IPS-NIHi11 (cell line): ENCODE results near the gene LRRTM3.

Experiments used
- DNase-seq: peaks from one replicate; pipeline ENCODE4 v3.0.0; 2012; ENCODE audit warnings: mixed read lengths, low spot score

Gene LRRTM3

DNA sequence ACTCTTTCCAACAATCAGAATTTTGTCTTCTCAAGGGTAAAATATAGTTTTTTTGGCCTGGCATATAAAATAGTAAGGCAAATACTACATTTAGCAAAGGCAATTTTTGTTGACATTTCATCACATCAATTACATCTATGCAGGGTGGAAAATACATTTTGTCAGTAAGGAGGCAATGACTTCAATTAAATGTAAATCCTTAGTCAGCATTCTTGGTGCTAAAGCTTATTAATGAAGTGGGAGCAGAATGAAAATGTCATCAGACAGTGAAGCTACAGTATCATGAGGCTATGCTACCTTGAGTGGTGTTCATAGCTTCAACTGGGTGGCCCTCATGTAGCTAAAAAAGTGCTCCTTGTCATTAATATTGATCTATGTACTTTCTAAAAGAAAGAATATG, 8.9 kb downstream of the LRRTM3 start:
- no peak for DNase-seq

DNA sequence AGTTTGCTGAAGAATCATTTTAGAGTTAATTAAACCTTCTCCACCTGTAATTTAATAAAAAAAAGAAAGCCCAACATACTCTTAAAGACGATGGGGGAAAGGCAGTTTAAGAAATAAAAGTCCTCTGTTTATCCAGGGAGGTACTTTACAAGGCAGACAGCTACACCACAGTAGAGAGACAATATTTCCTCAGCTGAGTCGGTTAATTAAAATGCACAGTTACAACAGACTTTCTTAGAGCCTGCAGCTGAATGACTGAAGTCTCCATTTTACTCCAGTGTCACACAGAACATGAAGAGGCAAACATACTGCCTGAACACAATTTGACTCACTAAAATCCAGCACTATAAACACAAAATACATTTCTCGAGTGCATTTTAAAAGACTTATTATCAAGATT, 15.1 kb downstream of the LRRTM3 start:
- no peak for DNase-seq

DNA sequence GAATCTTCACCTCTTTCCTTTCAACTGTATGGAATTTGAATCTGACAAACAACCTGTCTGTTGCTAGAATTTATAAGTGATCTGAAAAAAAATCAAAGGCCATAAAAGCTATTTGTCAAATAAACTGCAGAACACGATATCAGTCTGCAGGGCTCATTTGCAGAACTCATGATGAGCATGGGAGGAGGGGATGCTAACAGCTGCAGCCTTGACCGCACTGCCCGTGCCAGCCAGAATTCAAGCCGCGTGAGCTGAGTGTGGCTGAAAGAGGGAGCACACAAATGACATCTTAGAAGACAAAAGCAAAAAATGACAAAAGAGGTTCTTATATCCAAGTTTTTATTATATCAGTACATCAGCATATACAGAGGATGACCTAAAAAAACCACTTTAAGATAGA, 15.7 kb downstream of the LRRTM3 start:
- no peak for DNase-seq

DNA sequence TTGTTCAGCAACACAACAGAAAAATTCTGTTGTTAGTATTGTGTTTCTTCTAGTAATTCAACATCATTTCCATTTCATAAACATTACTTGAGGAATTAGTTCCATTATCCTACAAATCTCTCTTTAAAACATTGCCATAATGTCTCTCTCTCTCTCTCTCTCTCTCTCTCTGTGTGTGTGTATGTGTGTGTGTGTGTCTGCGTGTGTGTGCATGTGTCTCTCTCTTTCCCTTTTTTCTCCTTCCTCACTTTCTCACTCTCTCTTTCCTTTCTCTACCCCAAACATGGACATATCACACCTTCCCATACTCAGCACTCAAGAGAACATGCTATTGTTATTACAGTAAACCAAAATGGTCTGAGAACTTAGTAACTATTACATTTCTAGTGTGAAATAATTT, 16.6 kb downstream of the LRRTM3 start:
- no peak for DNase-seq

DNA sequence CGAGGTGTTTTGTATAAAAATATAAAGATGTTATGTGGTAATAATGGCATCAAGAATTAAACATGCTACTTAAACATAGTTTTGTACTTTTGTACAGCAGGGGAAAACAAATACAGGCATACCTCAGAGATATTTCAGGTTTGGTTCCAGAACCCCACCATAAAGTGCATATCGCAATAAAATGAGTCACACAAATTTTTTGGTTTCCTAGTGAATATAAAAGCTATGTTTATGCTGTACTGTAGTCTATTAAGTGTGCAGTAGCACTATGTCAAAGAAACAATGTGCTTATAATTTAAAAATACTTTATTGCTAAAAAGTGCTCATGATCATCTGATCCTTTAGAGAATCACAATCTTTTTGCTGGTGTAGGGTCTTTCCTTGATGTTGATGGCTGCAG, 17.8 kb downstream of the LRRTM3 start:
- no peak for DNase-seq

DNA sequence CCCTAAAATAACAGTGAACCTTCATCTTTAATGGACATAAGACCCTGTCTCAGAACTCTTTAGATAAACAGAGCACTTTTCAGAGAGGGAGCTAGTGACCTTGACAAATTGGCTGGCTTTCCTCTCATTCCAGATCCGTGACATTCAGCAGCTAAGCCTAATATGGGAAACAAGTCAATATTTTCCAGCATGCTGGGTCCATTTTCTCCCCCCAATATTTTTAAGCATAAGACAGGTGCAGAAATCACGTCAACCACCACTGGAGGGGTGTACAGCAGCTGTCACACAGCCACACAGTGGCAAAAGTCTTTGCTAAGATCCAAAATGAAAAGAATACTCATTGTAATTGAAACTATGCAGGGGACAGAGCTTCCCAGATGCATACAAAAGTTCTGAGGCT, 26.1 kb downstream of the LRRTM3 start:
- DNase-seq = no peak

DNA sequence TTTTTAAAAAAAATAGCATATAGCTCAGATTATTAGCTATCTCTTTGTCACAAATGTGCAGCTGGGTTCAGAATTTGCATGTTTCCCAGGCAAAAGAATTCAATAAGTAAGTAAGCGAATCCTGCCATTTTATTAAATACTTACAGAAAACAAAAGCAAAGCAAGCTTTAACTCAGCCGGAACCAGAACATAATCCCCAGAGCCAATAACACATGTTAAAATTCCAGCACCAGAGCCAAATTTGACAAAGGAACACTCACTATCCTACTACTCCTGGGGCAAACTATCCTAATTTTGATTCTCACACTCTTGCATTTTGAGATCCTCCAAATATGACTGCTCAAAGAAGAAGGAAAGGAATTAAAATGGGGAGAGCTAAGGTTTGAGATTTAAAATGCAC, 32.6 kb downstream of the LRRTM3 start:
- no peak for DNase-seq

DNA sequence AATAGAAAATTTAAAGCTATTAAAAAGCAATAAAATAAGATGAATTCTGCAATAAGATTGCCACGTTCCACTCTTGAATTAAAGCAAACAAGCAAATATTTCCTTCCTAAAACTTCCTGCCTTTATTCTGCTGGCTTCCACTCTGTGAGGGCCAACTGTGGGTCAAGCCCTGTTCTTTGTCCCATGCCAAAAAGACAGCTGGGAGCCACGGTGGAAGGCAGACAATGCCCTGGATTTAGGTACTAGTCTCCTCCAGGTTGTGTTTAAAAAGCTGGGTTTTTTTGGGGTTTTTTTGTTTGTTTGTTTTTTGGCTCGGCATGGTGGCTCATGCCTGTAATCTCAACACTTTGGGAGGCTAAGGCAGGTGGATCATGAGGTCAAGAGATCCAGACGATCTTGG, 39.1 kb downstream of the LRRTM3 start:
- DNase-seq = no peak

DNA sequence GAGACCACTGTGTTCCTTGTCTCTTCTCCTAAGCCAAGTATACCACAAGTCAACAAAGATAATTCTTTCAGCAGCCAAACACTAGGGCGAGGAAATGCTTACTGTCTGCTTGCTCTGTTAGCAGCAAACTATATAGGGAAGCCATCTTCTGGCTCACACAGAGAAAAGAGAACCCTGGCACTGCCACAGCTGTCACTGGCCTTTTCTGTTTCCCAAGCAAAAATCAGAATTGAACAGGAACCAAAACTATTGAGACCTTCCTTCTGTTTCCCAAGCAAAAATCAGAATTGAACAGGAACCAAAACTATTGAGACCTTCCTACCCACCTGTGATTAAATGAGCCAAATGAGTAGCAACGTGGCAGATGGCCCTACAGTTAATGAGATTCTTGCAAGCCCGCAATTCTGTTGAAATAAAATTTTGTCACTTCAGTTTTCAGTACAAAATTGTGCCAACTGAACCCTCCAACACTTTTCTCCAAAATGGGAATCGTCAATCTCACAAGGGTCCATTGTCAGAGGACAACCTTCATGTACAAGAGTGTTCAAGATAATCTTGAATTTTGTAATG, 54.5 kb downstream of the LRRTM3 start:
- no peak for DNase-seq

DNA sequence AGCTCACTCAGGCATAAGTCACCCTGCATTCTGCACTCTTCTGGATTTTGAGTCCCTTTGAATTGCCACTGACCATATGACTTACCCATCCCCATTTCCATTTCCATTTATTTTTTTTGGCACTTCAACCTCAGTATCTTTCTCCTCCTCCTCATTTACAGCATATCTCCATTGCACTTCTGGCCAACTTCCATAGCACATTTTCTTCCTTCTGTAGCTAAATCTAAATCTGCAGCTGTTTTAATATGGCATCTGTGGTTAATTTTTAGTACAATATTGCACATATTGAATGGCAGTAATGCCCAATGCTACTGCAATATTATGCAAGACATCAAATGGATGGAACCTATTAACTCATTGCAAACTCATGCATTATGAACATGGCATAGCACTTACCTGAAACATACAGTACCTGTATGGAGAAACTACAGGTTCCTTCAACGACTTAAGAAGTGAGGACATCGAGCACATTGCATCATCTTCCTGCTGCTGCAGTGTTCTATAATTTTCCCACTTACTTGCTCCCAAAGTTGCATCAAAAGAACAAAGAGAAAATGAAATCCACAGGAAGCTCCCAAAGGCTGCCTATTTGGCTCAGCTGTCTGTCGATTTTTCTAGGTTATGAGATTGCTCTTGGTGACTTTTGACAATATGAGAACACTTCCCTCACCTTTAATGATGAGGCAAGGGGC, 55.7 kb downstream of the LRRTM3 start:
- no peak for DNase-seq

DNA sequence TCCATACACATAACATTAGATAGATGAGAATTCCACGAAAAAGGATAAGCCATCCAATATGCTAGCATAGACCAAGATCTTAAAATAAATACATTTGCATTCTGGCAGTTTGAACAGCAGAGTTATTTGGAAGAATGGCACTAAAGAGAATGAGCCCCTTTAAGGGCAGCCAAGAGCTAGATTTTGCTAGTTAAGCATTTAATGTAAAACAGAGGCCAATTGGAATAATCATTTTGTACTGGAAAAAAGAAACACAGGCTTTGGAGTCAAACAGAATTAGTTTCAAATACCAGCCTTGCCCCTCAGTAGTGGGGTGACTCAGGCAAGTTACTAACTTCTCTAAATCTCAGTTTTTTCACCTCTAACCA, 56.2 kb downstream of the LRRTM3 start:
- DNase-seq = no peak

DNA sequence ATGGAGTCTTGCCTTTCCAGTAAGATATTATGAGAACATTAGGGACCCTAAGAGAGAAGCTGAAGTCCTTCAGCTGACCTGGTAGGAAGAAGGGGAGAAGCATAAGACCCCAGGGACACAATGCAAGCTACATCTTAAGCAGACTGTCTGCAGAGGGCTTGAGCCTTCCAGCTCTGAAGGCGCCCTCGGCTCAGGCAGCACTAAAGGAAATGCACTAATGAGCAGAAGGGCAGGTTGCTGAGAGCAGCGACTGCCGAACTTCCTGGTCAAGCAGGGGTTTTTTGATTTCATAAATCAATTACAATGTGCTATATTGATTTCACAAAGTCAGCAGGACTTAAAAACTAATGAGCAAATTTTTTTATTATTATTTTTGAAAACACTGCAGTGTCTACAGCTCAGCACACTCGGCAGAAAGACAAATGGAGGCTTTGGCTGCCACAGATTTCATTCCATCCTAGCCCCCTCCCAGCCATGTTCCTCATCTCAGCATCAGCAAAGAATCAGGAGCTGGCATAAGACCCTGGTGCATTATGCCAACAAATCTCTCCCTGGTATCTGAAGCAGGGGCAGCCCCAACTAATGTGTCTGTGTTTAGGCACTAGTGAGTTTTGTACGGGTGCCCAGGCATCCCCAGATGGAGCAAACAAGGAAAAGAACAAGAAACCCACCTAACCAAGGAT, 57.1 kb downstream of the LRRTM3 start:
- DNase-seq = peak; percentile 7

DNA sequence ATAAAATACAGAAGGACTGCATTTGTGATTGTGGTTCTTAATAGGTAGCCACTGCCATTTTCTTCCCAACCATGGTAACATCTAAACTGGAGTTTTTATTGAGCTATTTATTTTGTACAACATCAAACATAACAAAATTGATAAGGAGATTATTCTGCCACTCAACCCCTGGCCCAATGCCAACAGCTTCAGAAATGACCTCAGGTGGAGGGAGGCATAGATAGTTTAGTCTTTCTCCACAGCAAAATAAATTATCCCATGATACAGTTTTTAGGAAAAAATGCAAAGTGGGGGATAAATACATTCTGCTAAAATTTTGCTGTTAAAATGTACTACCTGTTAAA, 57.6 kb downstream of the LRRTM3 start:
- DNase-seq = no peak

DNA sequence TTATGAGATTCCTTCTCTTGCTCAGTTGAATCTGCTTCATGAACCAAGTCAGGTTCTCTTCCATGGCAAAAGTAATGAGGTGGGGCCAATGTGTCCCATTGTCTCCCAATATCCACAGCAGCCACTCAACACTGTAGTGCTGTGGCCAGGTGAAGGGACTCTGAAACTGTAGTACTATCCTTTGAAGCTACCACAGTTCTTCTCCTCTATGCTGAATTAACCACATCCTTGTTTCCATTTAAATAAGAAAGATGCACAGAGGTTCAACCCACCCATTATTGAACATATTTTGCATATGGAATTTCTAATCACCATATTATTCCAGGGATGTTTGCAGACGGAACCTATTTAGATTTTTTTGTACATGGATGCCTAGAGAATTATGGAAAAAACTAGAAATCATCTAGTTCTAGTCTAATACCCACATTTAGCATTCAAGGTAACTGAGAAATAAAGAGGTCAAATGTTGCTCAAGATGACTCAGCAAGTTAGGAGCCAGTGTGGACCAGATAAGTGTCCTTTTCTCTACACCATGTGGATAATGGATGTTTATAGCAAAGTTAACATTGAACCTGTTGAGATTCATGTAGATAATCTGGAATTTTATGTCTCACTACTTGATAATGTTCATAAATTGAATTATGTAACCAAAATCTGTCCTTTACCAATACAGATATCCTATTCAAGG, 64.5 kb downstream of the LRRTM3 start:
- DNase-seq = no peak

DNA sequence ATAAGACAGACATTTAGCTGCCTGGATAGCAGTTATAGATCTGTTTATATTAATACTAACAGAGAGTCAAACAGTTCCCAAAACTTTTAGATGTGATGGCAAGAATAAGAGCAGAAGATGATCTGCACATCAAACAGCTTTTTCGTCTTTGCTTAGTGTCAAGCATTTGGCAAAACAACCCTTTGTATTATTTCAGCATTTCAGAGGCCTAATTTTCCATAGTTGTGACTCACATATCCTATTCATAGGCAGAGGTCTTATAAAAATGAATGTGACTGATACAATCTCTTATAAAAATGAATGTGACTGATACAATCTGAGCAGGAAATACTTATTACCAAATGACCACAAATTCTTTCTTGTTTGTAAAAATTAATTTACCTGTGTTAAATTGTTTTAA, 71.2 kb downstream of the LRRTM3 start:
- DNase-seq = no peak

DNA sequence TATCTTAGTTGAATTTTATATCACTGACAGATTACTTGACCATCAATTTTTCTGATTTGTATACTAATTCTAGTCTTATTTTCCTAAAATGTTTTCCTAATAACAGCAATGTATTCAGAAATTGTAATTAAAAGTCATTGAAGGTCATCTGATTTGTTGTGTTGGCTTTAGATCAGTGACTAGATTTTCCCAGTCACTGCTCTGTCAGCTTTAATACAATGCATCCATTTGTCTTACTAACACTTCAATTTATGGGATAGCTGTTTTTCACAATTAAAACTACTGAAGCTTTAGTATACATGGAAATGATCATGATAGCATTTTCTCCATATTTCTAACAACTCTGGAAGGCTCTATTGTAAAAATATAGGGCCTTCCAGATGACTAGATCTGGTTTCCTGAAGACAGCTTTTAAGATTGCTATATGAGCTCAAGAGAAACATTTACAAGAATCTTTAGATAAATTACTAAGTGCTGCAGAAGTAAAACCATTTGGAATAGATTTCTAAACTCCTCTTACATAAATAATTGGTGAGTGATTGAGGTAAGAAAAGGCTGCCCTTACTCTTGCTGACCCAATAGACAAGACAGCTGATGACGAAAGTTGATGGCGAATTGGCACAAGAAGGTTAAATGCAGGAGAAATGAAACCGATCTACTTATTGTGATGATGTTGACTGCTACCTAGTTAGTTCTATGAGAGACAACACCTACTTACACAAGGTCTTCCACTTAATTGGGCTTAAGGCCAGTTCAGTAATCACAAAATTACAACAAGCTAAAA, 74.1 kb downstream of the LRRTM3 start:
- DNase-seq = no peak

DNA sequence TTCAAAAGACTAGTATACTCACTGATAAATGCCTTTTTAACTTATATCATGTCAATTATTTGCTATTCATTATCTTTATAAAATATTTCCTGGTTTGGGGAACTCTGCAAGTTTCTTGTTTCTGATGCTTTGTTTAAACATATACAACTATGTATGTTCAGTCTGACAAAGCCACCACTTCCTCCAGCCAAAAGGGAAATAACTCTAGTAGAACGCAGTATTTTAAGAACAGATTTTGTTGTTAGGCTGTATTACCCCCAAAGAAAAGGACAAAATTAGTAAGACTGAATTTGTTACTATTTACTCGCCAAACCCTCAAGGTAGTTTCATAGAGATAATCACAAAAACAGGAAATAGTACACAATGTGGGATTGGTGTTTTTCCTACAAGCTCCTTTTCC, 78.9 kb downstream of the LRRTM3 start:
- DNase-seq = no peak

DNA sequence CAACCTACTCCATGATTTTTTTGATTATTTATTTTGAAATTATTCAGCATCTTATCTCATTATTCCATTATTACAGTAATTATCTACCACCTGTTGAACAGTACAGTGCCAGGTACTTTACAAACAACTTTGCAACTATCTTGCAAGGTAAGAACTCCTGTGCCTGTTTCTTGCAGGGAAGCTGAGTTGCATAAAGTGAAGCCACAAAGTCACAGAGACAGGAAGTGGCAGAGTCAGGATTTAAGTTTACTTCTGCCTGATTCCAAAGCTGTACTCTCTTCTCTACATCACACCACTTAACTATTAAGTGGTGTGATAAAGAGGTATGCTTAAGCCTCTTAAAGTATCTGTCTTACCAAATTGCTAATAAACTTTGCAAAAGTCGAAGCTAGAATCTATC, 80.1 kb downstream of the LRRTM3 start:
- no peak for DNase-seq

DNA sequence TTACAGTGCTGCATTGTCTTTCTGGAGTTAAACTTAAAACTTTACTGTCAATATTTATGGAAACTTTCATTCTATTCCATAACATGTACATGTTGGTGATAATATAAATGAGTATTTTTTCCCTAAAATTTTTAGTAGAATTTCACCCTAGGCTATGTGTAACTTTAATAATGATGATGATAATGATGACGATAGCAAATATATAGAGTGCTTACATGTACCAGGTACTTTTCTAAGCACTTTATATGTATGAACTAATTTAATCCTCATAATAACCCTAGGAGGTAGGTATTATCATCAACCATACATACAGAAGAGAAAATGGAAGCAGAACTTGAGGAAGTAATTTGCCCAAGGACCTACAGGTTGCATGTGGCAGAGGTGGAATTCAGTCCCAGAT, 85.6 kb downstream of the LRRTM3 start:
- no peak for DNase-seq

DNA sequence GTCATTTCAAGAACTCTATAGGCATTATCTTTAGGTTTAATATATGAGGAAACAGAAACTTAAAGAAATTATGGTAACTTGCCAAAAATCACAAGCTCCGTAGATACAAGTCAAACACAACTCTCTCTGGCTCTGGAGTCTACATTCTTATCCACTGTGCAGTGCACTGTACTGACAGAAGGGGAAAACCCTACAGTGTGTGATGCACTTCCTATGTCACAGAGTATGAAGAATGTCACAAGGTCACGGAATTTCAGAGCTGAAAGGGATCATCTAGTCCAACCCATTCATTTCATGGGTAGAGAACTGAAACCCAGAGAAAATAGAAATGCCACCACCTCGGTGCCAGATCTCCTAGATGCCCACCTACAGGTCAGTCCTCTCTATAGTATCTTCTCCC, 86.1 kb downstream of the LRRTM3 start:
- no peak for DNase-seq

DNA sequence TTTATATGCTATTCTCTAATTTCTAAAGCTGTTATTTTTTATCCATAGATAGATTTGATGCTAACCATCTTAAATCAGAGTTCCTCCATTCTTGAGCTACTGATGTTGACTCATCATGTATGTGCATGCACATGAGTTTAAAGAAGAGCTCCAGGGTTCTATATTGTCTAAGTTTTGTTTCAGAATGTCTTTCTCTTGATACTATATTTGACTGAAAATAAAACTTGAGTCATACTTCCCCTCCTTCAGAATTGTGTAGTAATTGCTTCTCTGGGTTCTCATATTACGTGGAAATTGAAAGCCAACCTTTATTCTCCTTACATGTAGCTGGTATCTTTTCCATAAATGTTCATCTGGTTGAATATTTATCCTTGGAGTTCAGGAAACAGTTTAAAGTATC, 89.4 kb downstream of the LRRTM3 start:
- no peak for DNase-seq

DNA sequence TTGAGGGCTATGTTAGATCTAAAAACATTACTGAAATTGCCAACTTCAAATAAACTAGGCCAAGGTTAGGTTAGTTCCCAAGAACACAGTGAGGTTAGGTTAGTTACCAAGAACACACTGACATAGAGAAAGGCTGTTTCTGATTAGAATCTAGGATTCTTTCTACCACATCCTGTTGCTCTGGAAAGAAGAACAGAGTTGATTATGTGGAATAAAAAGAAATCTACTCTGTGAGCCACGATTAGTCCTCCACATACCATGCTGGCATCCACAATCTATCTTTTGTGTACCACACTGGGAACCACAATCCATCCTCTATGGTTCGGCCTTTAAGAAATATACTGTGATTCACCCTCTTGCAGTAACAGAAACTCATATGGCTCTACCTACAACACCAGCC, 91.4 kb downstream of the LRRTM3 start:
- DNase-seq = no peak

DNA sequence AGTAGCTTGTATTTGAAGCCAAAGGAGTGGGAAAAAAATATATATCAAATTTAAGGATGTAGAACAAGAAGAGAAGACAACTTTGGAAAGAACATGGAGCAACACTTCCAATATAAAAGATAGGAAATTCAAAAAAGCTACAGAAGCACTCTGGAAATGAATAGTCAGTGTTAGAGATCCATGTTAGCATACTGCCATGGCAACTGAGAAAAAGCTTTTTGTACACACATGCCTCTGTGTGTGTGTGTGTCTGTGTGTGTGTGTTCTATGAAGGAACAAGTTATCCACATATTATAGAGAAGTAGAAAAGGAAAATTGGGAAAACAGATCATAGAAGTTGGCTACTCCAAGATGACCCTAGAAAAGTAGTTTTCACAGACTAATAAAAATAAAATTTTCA, 96.3 kb downstream of the LRRTM3 start:
- DNase-seq = no peak
